NT2/D1 (cell line): ENCODE results near the gene ETF1.

Source experiments
- SUZ12 ChIP-seq: IDR thresholded peaks from 2 replicates; pipeline ENCODE4 v1.6.1; 2011; ENCODE audit not compliant: insufficient read length, insufficient read depth; ENCODE audit errors: extremely low read depth
- YY1 ChIP-seq: IDR thresholded peaks from 2 replicates; pipeline ENCODE4 v1.6.1; 2011; ENCODE audit not compliant: insufficient read length, insufficient read depth
- ZNF274 ChIP-seq: IDR thresholded peaks from 2 replicates; pipeline ENCODE4 v1.6.1; 2011; ENCODE audit warnings: mild to moderate bottlenecking, low read depth, low read length

DNA sequence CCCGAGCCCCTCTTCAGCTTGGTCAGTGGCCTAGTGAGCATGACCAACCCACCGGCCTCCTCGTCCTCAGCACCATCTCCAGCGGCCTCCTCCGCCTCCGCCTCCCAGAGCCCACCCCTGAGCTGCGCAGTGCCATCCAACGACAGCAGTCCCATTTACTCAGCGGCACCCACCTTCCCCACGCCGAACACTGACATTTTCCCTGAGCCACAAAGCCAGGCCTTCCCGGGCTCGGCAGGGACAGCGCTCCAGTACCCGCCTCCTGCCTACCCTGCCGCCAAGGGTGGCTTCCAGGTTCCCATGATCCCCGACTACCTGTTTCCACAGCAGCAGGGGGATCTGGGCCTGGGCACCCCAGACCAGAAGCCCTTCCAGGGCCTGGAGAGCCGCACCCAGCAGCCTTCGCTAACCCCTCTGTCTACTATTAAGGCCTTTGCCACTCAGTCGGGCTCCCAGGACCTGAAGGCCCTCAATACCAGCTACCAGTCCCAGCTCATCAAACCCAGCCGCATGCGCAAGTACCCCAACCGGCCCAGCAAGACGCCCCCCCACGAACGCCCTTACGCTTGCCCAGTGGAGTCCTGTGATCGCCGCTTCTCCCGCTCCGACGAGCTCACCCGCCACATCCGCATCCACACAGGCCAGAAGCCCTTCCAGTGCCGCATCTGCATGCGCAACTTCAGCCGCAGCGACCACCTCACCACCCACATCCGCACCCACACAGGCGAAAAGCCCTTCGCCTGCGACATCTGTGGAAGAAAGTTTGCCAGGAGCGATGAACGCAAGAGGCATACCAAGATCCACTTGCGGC, 75.9 kb downstream of the ETF1 start:
- no peak for TF ChIP-seq YY1
- no peak for TF ChIP-seq ZNF274
- TF ChIP-seq SUZ12, result no peak
